GM21515 (cell line): ENCODE results near the gene AIF1L.

Experiments used
- ATAC-seq: cut with Tn5 transposase; IDR thresholded peaks from one replicate; pipeline ENCODE4 v1.9.1; 2021; ENCODE audit not compliant: unreplicated experiment

Gene AIF1L

GRCh38 chr9:131076347-131077195 is 19.8 kb upstream of the AIF1L start:
- ATAC-seq = no peak

- ATAC-seq = no peak
These were observed 17.6 kb upstream of the AIF1L start for GRCh38 chr9:131078427-131079366.

- ATAC-seq = no peak
These were observed 15.7 kb upstream of the AIF1L start for GRCh38 chr9:131080589-131080988.

GRCh38 chr9:131081868-131082267 is 14.5 kb upstream of the AIF1L start:
- no peak for ATAC-seq

GRCh38 chr9:131082774-131083512 is 13.4 kb upstream of the AIF1L start:
- ATAC-seq = no peak

- no peak for ATAC-seq
These were observed 11.5 kb upstream of the AIF1L start for GRCh38 chr9:131084661-131085369.

GRCh38 chr9:131085370-131086122 is 10.8 kb upstream of the AIF1L start:
- no peak for ATAC-seq

- no peak for ATAC-seq
These were observed 8.9 kb upstream of the AIF1L start for GRCh38 chr9:131087354-131087893.

GRCh38 chr9:131090025-131090787 is 6.1 kb upstream of the AIF1L start:
- ATAC-seq = no peak

- ATAC-seq = no peak
These were observed 4.9 kb upstream of the AIF1L start for GRCh38 chr9:131091352-131091992.

GRCh38 chr9:131092030-131092429 is 4.3 kb upstream of the AIF1L start:
- no peak for ATAC-seq

- ATAC-seq = no peak
These were observed 3.5 kb upstream of the AIF1L start for GRCh38 chr9:131092548-131093440.

- ATAC-seq = no peak
These were observed 2.3 kb upstream of the AIF1L start for GRCh38 chr9:131094015-131094414.

- no peak for ATAC-seq
These were observed 1.7 kb upstream of the AIF1L start for GRCh38 chr9:131094622-131095021.

- no peak for ATAC-seq
These were observed 564 bp upstream of the AIF1L start for GRCh38 chr9:131095666-131096268.

GRCh38 chr9:131097126-131097947 is 1.0 kb downstream of the AIF1L start:
- no peak for ATAC-seq
